ENCODE results near the gene RPUSD4. TPM values are rescaled to one million over a fixed set of nuclear protein-coding genes. Genes with fewer than 3 reads are reported as not detected.

RPUSD4 gene
- total RNA-seq, 5 donors from 2014 or later (not counting 1 experiment from before 2014, with no cell fraction given) = 33.8 to 41.5 (median 40.2) TPM

DNA sequence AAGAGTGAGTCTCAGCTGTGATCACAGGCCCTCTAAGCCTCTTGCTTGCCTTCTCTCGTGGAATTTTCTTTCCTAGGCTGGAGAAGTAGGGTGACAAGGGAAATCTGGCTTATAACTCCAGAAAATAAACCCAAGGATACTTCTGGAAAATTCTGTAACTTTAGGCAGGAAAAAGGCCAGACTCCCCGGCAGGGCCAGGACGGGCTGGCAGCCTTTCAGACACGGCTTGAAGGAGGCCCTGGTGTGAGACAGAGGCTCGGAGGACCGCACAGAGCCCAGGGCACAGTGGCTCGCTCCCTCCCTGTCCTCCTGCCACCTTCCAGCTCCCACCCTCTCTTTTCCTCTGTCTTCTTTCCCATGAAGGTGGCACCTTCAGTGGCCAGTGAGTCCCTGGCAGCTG, 19.1 kb downstream of the RPUSD4 start:
- H3K9me3 Mint-ChIP-seq = no peaks in the 10 kb centered on the region
- ChIA-PET CTCF (interaction anchor here (1.1 to 2.2 kb wide), 2 partner anchors 270 to 271 kb away, joined by 4 to 12 read pairs; no protein-coding TSS in a partner anchor), POLR2A (no interaction called here)
- Histone ChIP-seq H3K27me3 (replicated peaks in 1 of 2; ENCODE audit: control insufficient read depth in 2 of 2, extremely low read depth in 1 of 2, insufficient read depth in 2 of 2, low read length in 1 of 2) (no peaks in the 10 kb centered on the region), H3K9me3 (no peaks in the 10 kb centered on the region), H3K36me3 (ENCODE audit: control insufficient read depth in 2 of 2, extremely low read depth in 1 of 2, insufficient read depth in 1 of 2, low read length in 1 of 2) (peaks cover 18 to 40% of the 10 kb centered on the region in 2 donors), H3K27ac (ENCODE audit: low read length) (no peak overlapping the region), H3K4me3 (ENCODE audit: control insufficient read depth in 1 of 2, extremely low read depth in 1 of 2, low read length in 1 of 2) (no peak overlapping the region), H3K4me1 (ENCODE audit: control insufficient read depth in 1 of 2, extremely low read depth in 1 of 2, insufficient read depth in 2 of 2, low read length in 2 of 2) (no peaks in the 10 kb centered on the region)
- no peak for DNase-seq
- peaks cover 0 to 2% (median 0%) of the 10 kb centered on the region in 3 donors for H3K4me1 Mint-ChIP-seq
- no peak overlapping the region for H3K27ac Mint-ChIP-seq
- no peak overlapping the region for H3K4me3 Mint-ChIP-seq
- peaks cover 37% of the 10 kb centered on the region for H3K36me3 Mint-ChIP-seq
- no peaks in the 10 kb centered on the region for H3K27me3 Mint-ChIP-seq
- ATAC-seq (replicated peaks in 1 of 4) = no peak
- WGBS (ENCODE audit: insufficient coverage) = 87% methylated on average over 6 of the region's 7 CpGs

GRCh38 chr11:126191379-126192073, 19.9 kb downstream of the RPUSD4 start:
- H3K27ac ChIP-seq (ENCODE audit: low read length) = no peak overlapping the region
- no peaks in the 10 kb centered on the region for H3K27me3 Mint-ChIP-seq
- ATAC-seq (replicated peaks in 1 of 4) (no peak), DNase-seq (no peak)
- no peaks in the 10 kb centered on the region for H3K27me3 ChIP-seq (replicated peaks in 1 of 2; ENCODE audit: control insufficient read depth in 2 of 2, extremely low read depth in 1 of 2, insufficient read depth in 2 of 2, low read length in 1 of 2)
- H3K9me3 ChIP-seq = no peaks in the 10 kb centered on the region
- POLR2A ChIA-PET = no interaction called here
- H3K36me3 Mint-ChIP-seq = peaks cover 33% of the 10 kb centered on the region
- H3K27ac Mint-ChIP-seq = no peak overlapping the region
- H3K4me3 ChIP-seq (ENCODE audit: control insufficient read depth in 1 of 2, extremely low read depth in 1 of 2, low read length in 1 of 2) = no peak overlapping the region
- CTCF ChIA-PET = no interaction called here
- 89% methylated on average over 8 of the region's 11 CpGs for WGBS (ENCODE audit: insufficient coverage)
- no peak overlapping the region for H3K4me3 Mint-ChIP-seq
- peaks cover 0 to 2% (median 0%) of the 10 kb centered on the region in 3 donors for H3K4me1 Mint-ChIP-seq
- H3K9me3 Mint-ChIP-seq = no peaks in the 10 kb centered on the region
- H3K4me1 ChIP-seq (ENCODE audit: control insufficient read depth in 1 of 2, extremely low read depth in 1 of 2, insufficient read depth in 2 of 2, low read length in 2 of 2) = no peaks in the 10 kb centered on the region
- H3K36me3 ChIP-seq (ENCODE audit: control insufficient read depth in 2 of 2, extremely low read depth in 1 of 2, insufficient read depth in 1 of 2, low read length in 1 of 2) = peaks cover 21 to 36% of the 10 kb centered on the region in 2 donors

DNA sequence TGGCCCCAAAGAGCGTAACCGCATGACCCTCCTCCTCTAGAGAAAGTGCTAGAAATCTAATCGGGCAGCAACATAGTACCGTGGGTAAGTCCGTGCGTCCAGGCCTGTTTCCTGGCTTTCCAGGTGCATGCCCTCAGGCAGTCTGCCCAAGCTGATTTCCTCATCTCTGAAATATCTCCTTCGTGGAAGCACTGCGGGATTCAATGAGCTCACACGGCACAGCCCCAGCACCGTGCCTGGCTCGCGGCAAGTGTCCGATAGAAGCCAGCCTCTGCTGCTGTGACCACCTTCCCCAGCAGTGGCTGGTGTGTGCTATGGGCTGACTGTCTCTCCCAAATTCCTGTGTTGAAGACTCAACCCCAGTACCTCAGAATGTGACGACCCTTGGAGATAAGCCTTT, 20.7 kb downstream of the RPUSD4 start:
- Histone ChIP-seq H3K9me3 (no peaks in the 10 kb centered on the region), H3K36me3 (ENCODE audit: control insufficient read depth in 2 of 2, extremely low read depth in 1 of 2, insufficient read depth in 1 of 2, low read length in 1 of 2) (peaks cover 16 to 32% of the 10 kb centered on the region in 2 donors), H3K4me3 (ENCODE audit: control insufficient read depth in 1 of 2, extremely low read depth in 1 of 2, low read length in 1 of 2) (no peak overlapping the region), H3K27me3 (replicated peaks in 1 of 2; ENCODE audit: control insufficient read depth in 2 of 2, extremely low read depth in 1 of 2, insufficient read depth in 2 of 2, low read length in 1 of 2) (no peaks in the 10 kb centered on the region), H3K4me1 (ENCODE audit: control insufficient read depth in 1 of 2, extremely low read depth in 1 of 2, insufficient read depth in 2 of 2, low read length in 2 of 2) (no peaks in the 10 kb centered on the region), H3K27ac (ENCODE audit: low read length) (no peak overlapping the region)
- Mint-ChIP-seq H3K9me3 (no peaks in the 10 kb centered on the region), H3K27ac (no peak overlapping the region), H3K36me3 (peaks cover 28% of the 10 kb centered on the region), H3K4me1 (peaks cover 0 to 2% (median 0%) of the 10 kb centered on the region in 3 donors), H3K27me3 (no peaks in the 10 kb centered on the region), H3K4me3 (no peak overlapping the region)
- DNase-seq = no peak
- 94% methylated on average over 13 of the region's 14 CpGs for WGBS (ENCODE audit: insufficient coverage)
- ChIA-PET POLR2A (interaction anchor here in 1 of 2 donors (0.5 kb wide), 1 partner anchor 21 kb away, joined by 3 read pairs; the partner anchor contains the start of genes FAM118B and RPUSD4), CTCF (no interaction called here)
- ATAC-seq (replicated peaks in 1 of 4) = no peak

- Histone ChIP-seq H3K4me1 (ENCODE audit: control insufficient read depth in 1 of 2, extremely low read depth in 1 of 2, insufficient read depth in 2 of 2, low read length in 2 of 2) (no peaks in the 10 kb centered on the region), H3K4me3 (ENCODE audit: control insufficient read depth in 1 of 2, extremely low read depth in 1 of 2, low read length in 1 of 2) (no peak overlapping the region), H3K9me3 (no peaks in the 10 kb centered on the region), H3K27me3 (replicated peaks in 1 of 2; ENCODE audit: control insufficient read depth in 2 of 2, extremely low read depth in 1 of 2, insufficient read depth in 2 of 2, low read length in 1 of 2) (no peaks in the 10 kb centered on the region), H3K27ac (ENCODE audit: low read length) (no peak overlapping the region), H3K36me3 (ENCODE audit: control insufficient read depth in 2 of 2, extremely low read depth in 1 of 2, insufficient read depth in 1 of 2, low read length in 1 of 2) (peaks cover 14 to 29% of the 10 kb centered on the region in 2 donors)
- ChIA-PET POLR2A (no interaction called here), CTCF (interaction anchor here in 1 of 2 donors (0.7 to 0.8 kb wide), 2 partner anchors 268 to 620 kb away, joined by 3 read pairs; no protein-coding TSS in a partner anchor)
- Mint-ChIP-seq H3K9me3 (no peaks in the 10 kb centered on the region), H3K4me3 (no peak overlapping the region), H3K27ac (no peak overlapping the region), H3K4me1 (peaks cover 0 to 2% (median 0%) of the 10 kb centered on the region in 3 donors), H3K27me3 (no peaks in the 10 kb centered on the region), H3K36me3 (peaks cover 20% of the 10 kb centered on the region)
- DNase-seq (no peak), ATAC-seq (replicated peaks in 1 of 4) (no peak)
- 92% methylated on average over 17 of the region's 22 CpGs for WGBS (ENCODE audit: insufficient coverage)
Measured at GRCh38 chr11:126189109-126189929, 22.1 kb downstream of the RPUSD4 start.

- Mint-ChIP-seq H3K36me3 (peaks cover 20% of the 10 kb centered on the region), H3K4me1 (peaks cover 0 to 2% (median 0%) of the 10 kb centered on the region in 3 donors), H3K4me3 (no peak overlapping the region), H3K27ac (no peak overlapping the region), H3K9me3 (no peaks in the 10 kb centered on the region), H3K27me3 (no peaks in the 10 kb centered on the region)
- 75% methylated on average over 6 of the region's 15 CpGs for WGBS (ENCODE audit: insufficient coverage)
- Histone ChIP-seq H3K27ac (ENCODE audit: low read length) (no peak overlapping the region), H3K4me1 (ENCODE audit: control insufficient read depth in 1 of 2, extremely low read depth in 1 of 2, insufficient read depth in 2 of 2, low read length in 2 of 2) (no peaks in the 10 kb centered on the region), H3K27me3 (replicated peaks in 1 of 2; ENCODE audit: control insufficient read depth in 2 of 2, extremely low read depth in 1 of 2, insufficient read depth in 2 of 2, low read length in 1 of 2) (no peaks in the 10 kb centered on the region), H3K36me3 (ENCODE audit: control insufficient read depth in 2 of 2, extremely low read depth in 1 of 2, insufficient read depth in 1 of 2, low read length in 1 of 2) (peaks cover 14 to 24% of the 10 kb centered on the region in 2 donors), H3K9me3 (no peaks in the 10 kb centered on the region), H3K4me3 (ENCODE audit: control insufficient read depth in 1 of 2, extremely low read depth in 1 of 2, low read length in 1 of 2) (no peak overlapping the region)
- no peak for DNase-seq
- no peak for ATAC-seq (replicated peaks in 1 of 4)
- CTCF ChIA-PET = interaction anchor here in 1 of 2 donors (0.7 kb wide), 2 partner anchors 270 to 621 kb away, joined by 3 read pairs; no protein-coding TSS in a partner anchor
- POLR2A ChIA-PET = no interaction called here
Measured at GRCh38 chr11:126188332-126189108, 22.9 kb downstream of the RPUSD4 start.
